ENCODE data around the gene IRF2. TPM values are rescaled to one million over a fixed set of nuclear protein-coding genes. Genes with fewer than 3 reads are reported as not detected.
"Not testable (repeated sequence)": the region's sequence is repeated elsewhere in the genome, so short reads cannot be mapped to it uniquely, and the experiment has no call there.

The IRF2 gene
- total RNA-seq, 1 experiment from 2014 or later = 40.1 TPM

DNA sequence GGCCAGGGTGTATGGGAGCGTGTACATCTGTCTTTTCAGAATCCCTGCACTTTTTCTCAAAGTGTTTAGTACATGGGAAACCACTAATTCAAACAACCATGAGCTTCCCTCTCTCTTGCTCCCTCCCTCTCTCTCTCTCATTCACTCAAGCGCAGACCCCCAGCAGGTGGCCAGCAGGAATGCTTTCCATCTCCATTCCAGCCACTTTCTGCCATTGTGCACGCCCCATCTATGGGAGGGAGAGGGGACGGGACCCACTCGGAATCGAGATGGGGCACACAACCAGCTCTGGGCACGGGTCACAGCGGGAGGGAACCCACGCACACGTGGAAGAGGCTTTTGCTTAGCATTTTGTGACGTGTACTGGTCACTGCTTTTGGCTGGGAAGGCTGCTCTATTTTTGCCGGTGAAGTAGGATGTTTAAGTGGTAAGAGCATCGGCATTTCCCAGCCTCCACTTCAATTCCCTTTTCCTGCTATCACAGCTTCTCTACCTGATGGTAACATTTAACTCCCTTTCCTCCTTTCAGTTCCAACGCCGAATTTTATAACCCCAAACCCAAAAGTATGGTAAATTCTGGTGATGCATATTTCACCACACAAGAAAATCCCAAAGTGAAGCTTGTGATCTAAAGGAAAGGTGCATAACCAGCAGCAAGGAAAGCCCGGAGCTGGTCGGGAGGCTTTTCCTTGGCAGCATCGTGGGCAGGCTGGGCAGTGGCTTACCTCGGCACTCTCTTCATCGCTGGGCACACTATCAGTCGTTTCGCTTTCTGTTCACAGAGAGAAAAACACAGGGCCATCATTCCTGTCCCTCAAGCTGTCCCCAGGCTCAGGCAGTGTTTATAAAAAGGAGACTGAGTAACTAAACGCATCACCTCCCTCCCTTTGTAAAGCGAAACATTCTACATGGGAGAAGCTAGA is 84.1 kb downstream of the IRF2 start:
- DNase-seq (ENCODE audit: low read depth) = no peak

DNA sequence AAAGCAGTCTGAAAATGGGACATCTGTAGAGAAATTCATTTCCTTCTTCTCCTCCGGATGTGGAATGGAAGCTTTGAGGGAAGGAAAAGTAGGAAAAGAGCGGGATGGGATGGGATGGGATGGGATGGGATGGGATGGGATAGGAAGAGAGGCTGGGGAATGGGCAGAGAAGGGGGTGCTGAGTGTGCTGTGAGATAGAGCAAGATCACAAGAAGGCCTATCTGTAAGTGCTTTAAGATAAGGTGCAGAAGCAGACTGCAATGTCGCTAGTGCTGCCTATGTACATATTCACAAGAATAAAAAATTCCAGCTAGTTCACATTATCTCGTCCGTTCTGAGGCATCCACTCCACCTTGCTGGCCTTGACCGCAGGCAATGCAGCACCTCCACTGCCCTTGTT is 86.2 kb downstream of the IRF2 start:
- no peak for DNase-seq (ENCODE audit: low read depth)

DNA sequence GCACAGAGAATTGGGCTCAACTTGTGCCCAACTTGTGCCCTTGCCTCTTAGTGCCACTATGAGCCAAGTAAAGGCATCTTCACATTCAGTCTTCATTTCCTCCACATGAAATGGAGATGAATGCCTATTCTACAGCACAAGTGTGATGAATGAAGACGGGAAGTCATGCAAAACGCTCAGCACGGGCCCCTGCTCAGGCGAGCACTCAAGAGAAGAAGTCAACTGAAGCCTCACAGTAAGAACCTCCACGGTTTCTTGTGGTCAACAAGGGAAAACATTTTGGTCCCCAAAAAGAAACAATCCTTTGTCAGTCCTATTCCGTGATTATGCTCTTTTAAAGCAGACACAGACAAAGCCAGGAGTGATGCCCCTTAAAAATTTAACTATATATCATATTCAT is 87.0 kb downstream of the IRF2 start:
- DNase-seq (ENCODE audit: low read depth) = no peak

DNA sequence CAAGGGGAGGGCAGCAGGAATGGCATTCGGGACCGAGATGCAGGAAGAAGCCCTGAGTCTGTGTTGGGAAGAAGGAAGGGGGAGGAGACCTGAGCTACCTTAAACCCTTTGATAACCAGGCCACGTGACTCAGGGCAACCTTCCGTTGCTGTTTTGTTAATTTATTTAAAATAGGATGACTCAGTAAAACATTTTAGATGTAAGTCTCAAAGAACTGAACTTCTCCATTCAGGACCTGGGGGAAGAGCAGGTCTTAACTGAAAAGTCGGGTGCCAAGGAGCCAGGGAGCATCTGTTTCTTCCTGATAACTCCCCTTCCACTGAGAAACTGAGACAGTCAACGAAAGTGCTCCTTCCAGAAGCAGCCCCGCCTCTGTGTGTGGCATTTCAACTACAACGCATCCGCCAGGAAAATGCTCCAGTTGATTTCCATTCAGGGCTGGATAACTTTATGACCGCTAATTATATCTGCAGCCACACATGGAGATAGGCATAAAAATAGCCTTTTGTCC is 88.0 kb downstream of the IRF2 start:
- no peak for DNase-seq (ENCODE audit: low read depth)

DNA sequence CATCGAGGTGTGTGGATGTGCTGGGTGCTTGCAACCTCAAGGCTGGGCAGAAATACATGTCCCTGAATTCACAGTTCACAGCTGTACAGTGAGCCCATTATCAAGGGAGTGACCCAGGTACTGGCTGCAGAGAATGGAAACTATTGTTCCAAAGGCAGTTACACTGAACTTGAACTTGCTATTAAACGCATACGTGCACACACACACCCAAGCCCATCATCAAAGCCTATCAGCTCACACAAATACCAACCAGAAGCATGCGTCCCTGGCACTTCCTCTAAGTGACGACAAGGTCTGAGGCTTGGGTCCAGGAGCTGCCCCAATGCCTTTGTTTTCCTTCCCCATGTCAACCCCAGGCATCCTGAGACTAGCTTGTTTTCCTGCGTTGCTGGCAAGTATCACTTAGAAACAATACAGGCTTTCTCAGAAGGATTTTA is 88.6 kb downstream of the IRF2 start:
- DNase-seq (ENCODE audit: low read depth) = no peak

DNA sequence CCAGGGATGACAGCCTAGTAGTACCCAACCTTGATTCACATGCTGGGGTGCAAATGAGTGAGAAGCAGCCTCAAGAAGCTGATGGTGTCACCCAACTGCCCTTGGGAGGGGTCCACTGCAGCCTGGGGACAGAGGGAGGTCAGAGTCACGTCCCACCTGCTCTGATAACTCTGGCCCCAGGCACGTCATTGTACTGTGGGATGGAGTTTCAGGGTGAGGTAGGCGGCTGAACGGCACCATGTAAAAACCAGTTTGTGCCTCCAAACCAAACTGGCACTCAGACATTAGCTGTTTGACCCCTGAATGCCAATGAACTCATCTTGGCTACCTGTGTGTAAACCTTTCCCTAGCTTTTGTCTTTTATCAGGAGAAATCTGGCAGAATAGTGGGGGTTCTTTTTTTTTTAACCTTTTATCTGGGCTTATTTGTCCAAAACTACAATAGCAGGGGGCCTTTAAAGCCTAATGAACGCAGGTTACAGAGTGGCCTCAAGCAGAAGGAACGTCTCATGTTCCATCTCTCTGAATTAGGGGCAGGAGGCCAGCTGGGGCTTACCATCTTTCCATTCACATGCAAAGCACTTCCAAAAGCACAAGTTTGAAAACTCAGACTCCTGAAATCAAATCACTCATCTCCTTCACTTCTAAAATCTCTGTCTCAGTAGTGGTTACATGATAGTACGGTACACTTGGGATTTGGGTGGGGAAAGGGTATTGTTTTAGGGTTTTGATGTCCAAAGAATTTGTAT is 89.4 kb downstream of the IRF2 start:
- no peak for DNase-seq (ENCODE audit: low read depth)

DNA sequence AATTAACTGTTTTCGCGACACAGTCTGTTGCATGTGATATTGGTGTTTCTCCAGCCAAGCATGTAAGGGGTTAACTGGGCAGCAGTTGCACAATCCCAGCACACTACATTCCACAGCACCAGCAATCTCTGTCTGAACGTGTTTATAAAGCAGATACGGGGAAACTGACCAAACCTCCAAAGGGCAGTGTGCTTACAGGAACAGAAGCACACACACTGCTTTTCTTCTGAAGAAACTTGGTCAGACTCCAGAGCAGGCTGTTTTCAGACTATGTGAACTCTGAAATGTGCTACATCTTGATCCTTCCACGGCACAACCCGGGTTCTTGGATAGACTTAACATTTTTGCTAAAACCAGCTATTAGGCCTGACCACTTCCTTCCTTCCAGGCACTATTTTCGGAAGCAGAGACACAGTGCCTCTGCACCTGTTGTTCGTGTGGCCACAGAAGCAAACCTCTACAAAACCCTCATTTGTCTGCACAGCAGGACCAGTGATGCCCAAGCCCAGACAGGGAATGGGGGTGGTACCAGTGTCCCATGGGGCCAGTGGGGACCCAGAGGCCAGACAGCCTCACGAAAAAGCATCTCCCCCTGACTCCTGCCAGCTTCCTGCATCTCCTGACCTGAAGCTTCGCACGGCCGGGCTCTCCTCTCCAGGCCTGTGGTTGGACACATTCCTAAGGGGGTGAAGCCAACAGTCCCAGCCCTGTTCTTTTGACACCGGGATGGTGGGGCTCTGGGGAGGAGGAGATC is 90.1 kb downstream of the IRF2 start:
- DNase-seq (ENCODE audit: low read depth) = peak; percentile 72

DNA sequence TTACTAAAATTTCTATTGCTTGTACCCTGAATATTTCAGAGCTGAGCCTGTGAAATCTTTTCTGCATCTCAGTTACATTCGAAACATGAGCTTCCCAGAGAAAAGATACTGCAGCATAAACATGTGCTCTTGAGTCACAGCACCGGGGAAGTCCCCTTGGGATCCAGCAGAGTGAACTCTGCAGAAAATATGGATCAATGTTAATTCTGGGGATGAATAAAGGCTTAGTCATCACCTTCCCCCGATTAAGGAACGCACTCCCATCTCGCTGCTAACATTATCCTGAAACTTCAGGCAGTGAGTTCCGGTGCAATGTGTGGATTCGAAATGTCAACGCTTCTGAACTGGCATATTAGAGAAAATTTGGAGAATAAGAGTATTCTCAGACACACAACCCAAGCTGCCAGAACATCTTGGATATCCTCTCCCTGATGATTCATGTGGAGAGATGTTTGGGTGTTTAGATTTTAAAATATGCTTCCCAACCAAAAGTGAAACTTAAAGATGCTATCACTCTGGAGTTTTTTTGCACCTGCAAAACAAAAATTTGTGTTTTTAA is 90.8 kb downstream of the IRF2 start:
- DNase-seq (ENCODE audit: low read depth) = peak; percentile 89

DNA sequence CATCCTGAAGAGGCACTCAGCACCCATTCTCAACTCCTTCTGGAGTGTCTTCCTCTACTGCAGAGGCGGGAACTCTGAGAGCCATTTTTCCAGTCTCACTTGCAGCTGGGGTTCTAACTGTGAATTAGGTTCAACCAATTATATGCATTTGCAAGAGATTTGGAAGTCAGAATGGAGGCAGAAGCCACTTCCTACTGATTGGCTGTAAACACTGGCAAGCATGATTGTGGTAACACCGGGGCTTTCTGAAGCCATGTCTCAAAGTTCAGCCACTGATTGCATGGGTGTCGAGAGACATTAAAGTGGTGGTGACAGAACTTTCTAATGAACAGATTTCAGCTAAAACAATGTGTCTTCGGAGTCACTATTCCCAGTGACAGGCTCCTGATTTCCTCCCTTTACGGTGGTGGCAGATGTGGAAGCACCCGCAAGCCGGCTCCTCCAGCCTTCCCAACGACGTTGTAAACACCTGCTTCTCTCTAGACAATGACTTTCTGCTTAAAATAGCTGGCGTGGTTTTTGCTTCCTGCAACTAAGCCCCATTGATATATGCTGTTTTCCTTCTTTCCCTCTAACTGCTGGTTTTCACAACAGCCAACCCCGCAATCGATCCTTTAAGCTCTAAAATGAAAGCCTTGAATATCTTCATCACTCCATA is 92.0 kb downstream of the IRF2 start:
- DNase-seq (ENCODE audit: low read depth) = no peak

DNA sequence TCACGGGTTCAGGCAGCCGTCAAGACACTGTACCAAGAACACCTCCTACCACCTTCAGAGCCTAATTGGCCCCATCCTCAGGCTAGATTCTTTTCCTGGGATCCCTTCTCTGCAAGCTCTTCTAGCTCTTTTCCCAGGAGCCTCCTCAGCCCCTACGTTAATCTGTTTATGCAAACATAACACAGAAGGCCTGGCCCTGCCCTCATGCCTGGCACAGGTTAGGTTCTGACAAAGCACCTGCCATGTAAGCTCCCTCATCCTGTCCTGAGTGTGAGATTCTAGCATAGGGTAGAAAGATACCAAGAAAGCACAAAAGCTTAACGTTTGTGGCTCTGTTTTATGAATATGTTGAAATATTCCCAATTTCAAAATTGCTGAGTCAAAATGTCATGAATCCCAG is 93.6 kb downstream of the IRF2 start:
- no peak for DNase-seq (ENCODE audit: low read depth)

DNA sequence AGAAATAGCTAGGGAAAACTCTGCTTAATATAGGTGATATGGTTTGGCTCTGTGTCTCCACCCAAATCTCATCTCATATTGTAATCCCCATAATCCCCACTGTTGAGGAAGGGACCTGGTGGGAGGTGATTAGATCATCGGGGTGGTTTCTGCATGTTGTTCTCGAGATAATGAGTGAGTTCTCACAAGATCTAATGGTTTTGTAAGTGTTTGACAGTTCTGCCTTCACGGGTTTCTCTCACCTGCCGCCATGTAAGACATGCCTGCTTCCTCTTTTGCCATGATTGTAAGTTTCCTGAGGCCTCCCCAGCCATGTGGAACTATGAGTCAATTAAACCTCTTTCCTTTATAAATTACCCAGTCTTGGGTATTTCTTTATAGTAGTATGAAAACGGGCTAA is 94.1 kb downstream of the IRF2 start:
- not testable (repeated sequence) for DNase-seq (ENCODE audit: low read depth)

DNA sequence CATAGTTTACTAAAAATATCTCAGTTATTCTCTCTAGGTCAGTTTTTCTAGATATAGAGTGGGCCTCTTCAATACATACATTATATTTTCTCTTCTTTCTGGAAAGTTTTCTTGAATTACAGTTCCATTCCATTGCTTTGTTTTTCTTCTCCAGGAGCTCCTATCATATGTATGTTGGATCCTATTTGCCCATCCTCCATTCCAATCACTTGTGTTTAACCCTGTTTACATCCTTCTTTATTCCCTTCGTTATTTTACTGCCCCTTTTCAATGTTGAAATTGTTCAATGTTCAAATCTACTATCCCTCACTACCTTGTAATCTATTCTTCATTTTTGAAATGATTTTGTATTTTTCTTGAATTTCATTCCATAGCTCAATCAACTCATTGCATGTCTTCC is 97.4 kb downstream of the IRF2 start:
- DNase-seq (ENCODE audit: low read depth) = no peak

DNA sequence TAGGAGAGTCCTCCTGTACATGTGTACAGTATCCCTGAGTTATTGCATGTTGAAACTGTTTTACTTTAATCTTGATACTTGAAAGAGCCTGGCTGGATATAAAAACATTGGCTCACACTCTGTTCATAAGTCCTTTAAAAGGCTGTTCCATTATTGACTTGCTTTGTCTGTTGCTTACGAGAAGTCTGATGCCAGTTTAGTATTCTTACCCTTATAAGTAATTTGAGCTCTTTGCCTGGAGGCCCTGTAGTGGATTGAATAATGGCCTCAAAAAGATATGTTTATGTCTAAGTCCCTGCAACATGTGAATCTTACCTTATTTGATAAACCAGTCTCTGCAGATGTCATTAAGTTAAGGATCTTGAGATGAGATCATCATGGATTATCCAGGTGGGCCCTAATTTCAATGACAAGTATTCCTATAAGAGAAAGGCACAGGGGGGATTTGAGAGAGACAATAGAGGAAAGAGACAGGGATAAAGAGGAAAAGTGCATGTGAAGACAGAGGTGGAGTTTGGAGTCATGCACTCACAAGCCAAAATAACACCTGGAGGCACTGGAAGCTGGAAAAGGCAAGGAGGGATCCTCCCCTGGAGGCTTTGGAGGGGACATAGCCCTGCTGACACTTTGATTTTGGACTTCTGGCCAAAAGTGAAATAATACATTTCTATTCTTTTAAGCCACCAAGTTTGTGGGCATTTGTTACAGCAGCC is 98.1 kb downstream of the IRF2 start:
- DNase-seq (ENCODE audit: low read depth) = peak; percentile 53

DNA sequence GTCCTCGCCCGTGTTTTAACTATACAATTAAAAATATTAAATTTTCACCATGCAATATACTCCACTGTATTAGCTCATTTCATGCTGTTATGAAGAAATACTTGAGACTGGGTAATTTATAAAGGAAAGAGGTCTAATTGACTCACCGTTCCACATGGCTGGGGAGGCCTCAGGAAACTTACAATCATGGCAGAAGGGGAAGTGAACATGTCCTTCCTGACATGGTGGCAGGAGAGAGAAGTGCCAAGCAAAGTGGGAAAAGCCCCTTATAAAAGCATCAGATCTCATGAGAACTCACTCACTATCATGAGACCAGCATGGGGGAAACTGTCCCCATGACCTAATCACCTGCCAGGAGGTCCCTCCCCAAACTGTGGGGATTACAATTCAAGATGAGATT is 98.7 kb downstream of the IRF2 start:
- DNase-seq (ENCODE audit: low read depth) = not testable (repeated sequence)

DNA sequence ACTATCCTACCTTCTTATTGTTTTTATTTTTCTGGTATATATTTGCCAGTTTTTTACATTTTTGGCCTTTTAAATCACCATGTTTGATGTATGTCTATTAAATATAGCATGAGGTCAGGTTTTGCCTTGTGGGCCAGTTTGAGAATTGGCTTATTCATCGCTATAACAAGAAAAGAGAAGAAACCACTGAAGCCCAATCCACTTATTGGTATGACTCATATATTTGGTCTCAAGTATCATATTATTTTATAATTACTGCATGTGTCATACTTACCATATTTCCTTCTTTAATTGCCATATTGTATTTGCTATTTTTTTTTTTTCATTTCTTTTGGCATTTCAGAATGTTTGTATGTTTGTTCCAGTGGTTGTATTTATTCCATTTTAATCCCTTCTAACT is 99.3 kb downstream of the IRF2 start:
- peak; percentile 31 for DNase-seq (ENCODE audit: low read depth)

DNA sequence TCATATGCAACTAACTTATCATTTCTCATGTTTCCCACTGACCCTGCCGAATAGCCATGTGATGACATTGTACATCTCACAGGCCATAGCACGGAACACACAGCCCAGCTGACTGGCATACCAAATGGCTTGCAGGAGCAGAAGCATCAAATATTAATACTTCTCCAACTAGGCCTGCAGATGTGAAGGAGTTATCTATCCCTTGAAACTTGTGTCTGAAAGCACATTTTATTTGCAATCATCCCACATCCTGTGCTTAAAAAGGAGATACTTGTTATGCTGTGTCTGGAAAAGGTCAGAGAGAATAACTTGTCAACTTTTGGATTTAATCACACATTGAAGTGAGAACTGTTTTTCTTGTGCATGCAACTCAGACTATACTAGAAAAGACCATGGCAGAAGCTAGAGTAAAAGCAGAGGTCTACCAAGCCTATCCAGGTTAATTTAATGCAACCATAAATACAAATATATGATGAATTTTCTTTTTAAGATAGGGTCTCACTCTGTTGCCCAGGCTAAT is 100.4 kb downstream of the IRF2 start:
- DNase-seq (ENCODE audit: low read depth) = no peak

DNA sequence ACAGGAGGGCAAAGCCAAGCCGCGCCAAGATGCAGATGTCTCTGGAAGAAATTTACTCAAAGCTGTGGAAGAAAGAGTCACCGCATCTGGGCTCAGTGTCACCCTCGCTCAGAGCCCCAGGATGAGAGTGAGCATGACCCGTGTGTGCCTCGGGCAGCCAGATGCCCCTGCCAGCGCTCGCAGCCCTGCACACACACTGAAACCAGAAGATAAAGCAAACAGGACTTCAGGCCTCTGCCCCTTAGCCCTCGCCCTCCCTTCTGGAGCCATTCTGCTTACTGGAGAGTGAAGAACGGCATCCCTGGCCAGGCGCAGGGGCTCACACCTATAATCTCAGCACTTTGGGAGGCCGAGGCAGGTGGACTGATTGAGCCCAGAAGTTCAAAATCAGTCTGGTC is 103.0 kb downstream of the IRF2 start:
- no peak for DNase-seq (ENCODE audit: low read depth)

DNA sequence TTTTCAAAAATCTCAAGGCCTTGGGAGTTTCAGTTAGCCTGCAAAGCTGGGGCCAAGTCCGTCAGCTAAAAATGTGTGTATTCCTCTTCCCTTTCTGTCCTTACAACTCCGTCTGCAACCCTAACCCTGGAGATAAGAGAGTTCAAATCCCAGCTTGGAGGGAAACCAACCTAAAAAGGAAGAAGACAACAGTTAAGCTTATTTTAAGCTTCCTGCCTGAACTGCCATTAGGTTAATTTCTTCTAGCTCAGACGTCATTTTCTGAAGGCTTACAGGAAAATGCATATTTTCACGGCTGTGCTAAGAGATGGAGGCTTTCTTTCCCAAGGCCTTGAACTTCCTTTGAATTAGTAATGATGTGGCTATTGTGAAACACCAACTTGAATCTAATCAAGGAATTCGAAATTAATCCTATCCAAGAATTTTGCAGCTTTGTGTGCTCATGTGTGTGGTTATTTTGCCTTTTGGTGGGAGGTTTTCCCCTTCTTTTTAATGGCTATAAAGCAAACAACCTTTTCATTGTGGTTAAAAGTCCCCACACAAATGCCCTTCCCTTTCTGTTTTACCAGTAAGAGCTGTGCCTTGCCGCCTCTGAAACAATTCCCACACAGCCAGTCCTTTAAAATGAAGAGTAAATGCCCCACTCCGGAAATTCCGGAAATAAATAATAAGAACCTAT is 103.5 kb downstream of the IRF2 start:
- DNase-seq (ENCODE audit: low read depth) = peak; percentile 55

DNA sequence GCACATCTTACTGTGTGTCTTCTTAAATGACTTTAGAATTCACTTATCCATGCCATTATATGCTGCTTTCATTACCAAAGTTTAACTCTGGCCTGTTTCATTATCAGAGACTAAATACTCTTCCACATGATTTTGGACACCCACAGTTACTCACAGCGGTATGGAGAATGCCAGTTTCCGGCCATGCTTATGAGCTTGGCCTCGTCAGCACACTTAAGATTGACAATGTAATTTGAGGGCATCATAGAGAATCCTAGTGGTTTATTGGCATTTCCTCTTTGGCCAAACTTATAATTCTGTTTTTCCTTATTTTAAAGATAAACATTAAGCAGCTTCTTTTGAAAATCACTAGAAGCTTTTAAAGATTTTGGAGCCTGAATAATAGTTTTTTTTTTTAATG is 104.5 kb downstream of the IRF2 start:
- peak; percentile 74 for DNase-seq (ENCODE audit: low read depth)

DNA sequence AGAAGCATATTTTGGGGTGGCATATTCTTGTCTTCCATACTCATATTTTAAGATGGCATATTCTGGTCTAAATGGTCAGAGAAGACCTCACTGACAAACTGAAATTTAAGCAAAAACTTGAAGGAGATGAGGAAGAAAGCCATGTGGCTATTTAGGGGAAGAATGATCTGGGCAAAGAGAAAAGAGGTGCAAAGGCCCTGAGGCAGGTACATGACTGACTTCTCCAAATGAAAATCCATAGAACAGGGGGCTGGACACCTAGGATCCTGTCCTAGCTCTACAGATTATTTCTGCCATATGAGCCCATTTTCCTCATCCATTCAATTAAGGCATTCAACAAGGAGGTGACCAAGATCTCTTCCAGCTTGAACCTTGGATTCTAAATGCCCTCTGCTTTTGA is 105.6 kb downstream of the IRF2 start:
- no peak for DNase-seq (ENCODE audit: low read depth)

Data from M059J (cell line).